Neural cell (in vitro differentiated cells): Measurements from ENCODE around the gene SCN4B.

Source experiments
- CTCF ChIP-seq: fragments of 450-650 bp; IDR thresholded peaks from 2 replicates; pipeline ENCODE4 v1.5.1; 2014; ENCODE audit warnings: antibody characterized with exemption, mild to moderate bottlenecking, moderate library complexity; ENCODE audit not compliant: poor library complexity, severe bottlenecking
- EP300 ChIP-seq: fragments of 450-650 bp; conservative IDR thresholded peaks from 2 replicates; pipeline ENCODE4 v1.6.1; 2014; ENCODE audit warnings: antibody characterized with exemption, mild to moderate bottlenecking, moderate library complexity; ENCODE audit not compliant: poor library complexity, severe bottlenecking
- EZH2 ChIP-seq: fragments of 200-600, 300-800 bp; shearing (Covaris generic), sonication (generic); IDR thresholded peaks from 2 replicates; pipeline ENCODE4 v1.6.1; 2014; ENCODE audit warnings: antibody characterized with exemption, low read length, borderline replicate concordance, mild to moderate bottlenecking; ENCODE audit not compliant: insufficient read depth, poor library complexity, severe bottlenecking
- MXI1 ChIP-seq: fragments of 450-650 bp; conservative IDR thresholded peaks from 2 replicates; pipeline ENCODE4 v1.6.1; 2014; ENCODE audit warnings: antibody characterized with exemption, mild to moderate bottlenecking; ENCODE audit not compliant: poor library complexity, severe bottlenecking
- POLR2AphosphoS5 ChIP-seq: IDR thresholded peaks from 2 replicates; pipeline ENCODE4 v1.6.1; 2012
- RAD21 ChIP-seq: fragments of 450-650 bp; conservative IDR thresholded peaks from 2 replicates; pipeline ENCODE4 v1.6.1; 2014; ENCODE audit warnings: antibody characterized with exemption, mild to moderate bottlenecking, moderate library complexity
- SMC3 ChIP-seq: fragments of 450-650 bp; conservative IDR thresholded peaks from 2 replicates; pipeline ENCODE4 v1.6.1; 2014; ENCODE audit warnings: antibody characterized with exemption, mild to moderate bottlenecking, moderate library complexity; ENCODE audit not compliant: poor library complexity
- TAF1 ChIP-seq: IDR thresholded peaks from 2 replicates; pipeline ENCODE4 v1.6.1; 2012; ENCODE audit warnings: low read depth
- TF ChIP-seq, protein P1 (sequence below): IDR thresholded peaks from 2 replicates; pipeline ENCODE4 v1.6.1; 2012; ENCODE audit warnings: borderline replicate concordance

DNA sequence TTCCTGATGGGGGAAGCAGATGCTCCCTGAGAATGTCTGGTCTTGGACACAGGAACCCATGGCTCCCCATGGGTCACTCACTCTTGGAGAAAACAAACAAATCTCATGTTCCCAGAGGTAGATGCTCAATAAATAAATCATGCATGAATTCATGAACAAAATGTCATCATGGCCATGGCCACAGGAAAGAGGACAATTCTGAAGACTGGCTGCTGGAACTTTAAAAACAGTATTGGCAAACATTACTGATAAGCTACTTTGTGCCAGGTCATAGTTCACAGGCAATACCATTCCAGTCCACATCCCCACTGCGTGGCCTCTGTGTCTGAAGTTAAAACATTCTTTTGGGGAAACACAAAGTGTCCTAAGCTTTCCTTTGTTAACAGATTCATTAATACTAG lies 56.7 kb downstream of the SCN4B start:
- TF ChIP-seq EP300 (no peak), RAD21 (no peak), CTCF (no peak), EZH2 (no peak), MXI1 (no peak), TAF1 (no peak), POLR2AphosphoS5 (no peak), SMC3 (no peak)
- TF ChIP-seq, protein P1, sequence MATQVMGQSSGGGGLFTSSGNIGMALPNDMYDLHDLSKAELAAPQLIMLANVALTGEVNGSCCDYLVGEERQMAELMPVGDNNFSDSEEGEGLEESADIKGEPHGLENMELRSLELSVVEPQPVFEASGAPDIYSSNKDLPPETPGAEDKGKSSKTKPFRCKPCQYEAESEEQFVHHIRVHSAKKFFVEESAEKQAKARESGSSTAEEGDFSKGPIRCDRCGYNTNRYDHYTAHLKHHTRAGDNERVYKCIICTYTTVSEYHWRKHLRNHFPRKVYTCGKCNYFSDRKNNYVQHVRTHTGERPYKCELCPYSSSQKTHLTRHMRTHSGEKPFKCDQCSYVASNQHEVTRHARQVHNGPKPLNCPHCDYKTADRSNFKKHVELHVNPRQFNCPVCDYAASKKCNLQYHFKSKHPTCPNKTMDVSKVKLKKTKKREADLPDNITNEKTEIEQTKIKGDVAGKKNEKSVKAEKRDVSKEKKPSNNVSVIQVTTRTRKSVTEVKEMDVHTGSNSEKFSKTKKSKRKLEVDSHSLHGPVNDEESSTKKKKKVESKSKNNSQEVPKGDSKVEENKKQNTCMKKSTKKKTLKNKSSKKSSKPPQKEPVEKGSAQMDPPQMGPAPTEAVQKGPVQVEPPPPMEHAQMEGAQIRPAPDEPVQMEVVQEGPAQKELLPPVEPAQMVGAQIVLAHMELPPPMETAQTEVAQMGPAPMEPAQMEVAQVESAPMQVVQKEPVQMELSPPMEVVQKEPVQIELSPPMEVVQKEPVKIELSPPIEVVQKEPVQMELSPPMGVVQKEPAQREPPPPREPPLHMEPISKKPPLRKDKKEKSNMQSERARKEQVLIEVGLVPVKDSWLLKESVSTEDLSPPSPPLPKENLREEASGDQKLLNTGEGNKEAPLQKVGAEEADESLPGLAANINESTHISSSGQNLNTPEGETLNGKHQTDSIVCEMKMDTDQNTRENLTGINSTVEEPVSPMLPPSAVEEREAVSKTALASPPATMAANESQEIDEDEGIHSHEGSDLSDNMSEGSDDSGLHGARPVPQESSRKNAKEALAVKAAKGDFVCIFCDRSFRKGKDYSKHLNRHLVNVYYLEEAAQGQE: no peak
